Fibroblast of villous mesenchyme (primary cell): ENCODE data around the gene EFNB2. TPM values are rescaled to one million over a fixed set of nuclear protein-coding genes. Genes with fewer than 3 reads are reported as not detected.

ENCODE experiments used
- DNase-seq: peaks from one replicate; pipeline ENCODE4 v3.0.0-alpha.2; 2010; ENCODE audit warnings: low read depth
- H3K4me3 ChIP-seq: 2 replicates; pipeline ENCODE4 v1.5.1; 2011; ENCODE audit warnings: low read depth, mild to moderate bottlenecking, low read length
- total RNA-seq: library from RNA; depleted of rRNA; stranded (reverse); fragments of >200 nt; gene quantifications from 2 replicates; pipeline ENCODE4 v1.2.3, GENCODE V29; 2012
- TF ChIP-seq, protein P1 (sequence below): IDR thresholded peaks from 2 replicates; pipeline ENCODE4 v1.5.1; 2012; ENCODE audit warnings: low read depth, mild to moderate bottlenecking, low read length; ENCODE audit not compliant: insufficient read depth

The EFNB2 gene
- total RNA-seq, 1 donor = 10.8 TPM

GRCh38 chr13:106569233-106570095, 34.0 kb upstream of the EFNB2 start:
- TF ChIP-seq, protein P1, sequence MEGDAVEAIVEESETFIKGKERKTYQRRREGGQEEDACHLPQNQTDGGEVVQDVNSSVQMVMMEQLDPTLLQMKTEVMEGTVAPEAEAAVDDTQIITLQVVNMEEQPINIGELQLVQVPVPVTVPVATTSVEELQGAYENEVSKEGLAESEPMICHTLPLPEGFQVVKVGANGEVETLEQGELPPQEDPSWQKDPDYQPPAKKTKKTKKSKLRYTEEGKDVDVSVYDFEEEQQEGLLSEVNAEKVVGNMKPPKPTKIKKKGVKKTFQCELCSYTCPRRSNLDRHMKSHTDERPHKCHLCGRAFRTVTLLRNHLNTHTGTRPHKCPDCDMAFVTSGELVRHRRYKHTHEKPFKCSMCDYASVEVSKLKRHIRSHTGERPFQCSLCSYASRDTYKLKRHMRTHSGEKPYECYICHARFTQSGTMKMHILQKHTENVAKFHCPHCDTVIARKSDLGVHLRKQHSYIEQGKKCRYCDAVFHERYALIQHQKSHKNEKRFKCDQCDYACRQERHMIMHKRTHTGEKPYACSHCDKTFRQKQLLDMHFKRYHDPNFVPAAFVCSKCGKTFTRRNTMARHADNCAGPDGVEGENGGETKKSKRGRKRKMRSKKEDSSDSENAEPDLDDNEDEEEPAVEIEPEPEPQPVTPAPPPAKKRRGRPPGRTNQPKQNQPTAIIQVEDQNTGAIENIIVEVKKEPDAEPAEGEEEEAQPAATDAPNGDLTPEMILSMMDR = no peak
- H3K4me3 ChIP-seq = no peak overlapping the region
- DNase-seq = no peak

- H3K4me3 ChIP-seq = peak overlapping the region; percentile 96
- TF ChIP-seq, protein P1 = no peak
Observed at GRCh38 chr13:106568299-106569003, 33.0 kb upstream of the EFNB2 start.

GRCh38 chr13:106567474-106568298, 32.2 kb upstream of the EFNB2 start, which contains the start of gene ARGLU1:
Gene ARGLU1, minus strand, starts transcription at chr13:106568137. Its CDS starts 218 bp downstream, at chr13:106567919.
- peak; percentile 92 for DNase-seq
- TF ChIP-seq, protein P1 = no peak

More at GRCh38 chr13:106568299-106569003, 33.0 kb upstream of the EFNB2 start:
- no peak for DNase-seq

GRCh38 chr13:106566641-106567473, 31.4 kb upstream of the EFNB2 start:
- H3K4me3 ChIP-seq = peak overlapping the region; percentile 96
- DNase-seq = peak; percentile 67
- TF ChIP-seq, protein P1 = no peak

More at GRCh38 chr13:106567474-106568298, 32.2 kb upstream of the EFNB2 start, which contains the start of gene ARGLU1:
- peak within 1 kb of the TSS; percentile 96 for H3K4me3 ChIP-seq

GRCh38 chr13:106565127-106565775, 29.8 kb upstream of the EFNB2 start:
- no peak for DNase-seq
- TF ChIP-seq, protein P1 = no peak
- peak overlapping the region; percentile 96 for H3K4me3 ChIP-seq
